Lung (tissue), 12 donors: Measurements from ENCODE around the gene FBXO34. TPM values are rescaled to one million over a fixed set of nuclear protein-coding genes. Genes with fewer than 3 reads are reported as not detected.

ENCODE experiments used
- ATAC-seq: fragments of 200-7000 bp; cut with Tn5 transposase; one replicate; pipeline ENCODE4 v1.9.1; 2020; ENCODE audit warnings: moderate number of reproducible peaks; ENCODE audit not compliant: insufficient read depth, low FRiP score
- DNase-seq, 3 donors: peaks; one replicate each; pipeline ENCODE4 v3.0.0-alpha.2; 2013 to 2017
- H3K27ac ChIP-seq, 2 donors: one replicate each; pipeline ENCODE4 v1.5.1; 2013; ENCODE audit warnings: mild to moderate bottlenecking in 2 of 2, moderate library complexity in 2 of 2, control low read depth in 1 of 2, inconsistent platforms in 1 of 2, low read depth in 1 of 2, low read length in 1 of 2
- H3K27me3 ChIP-seq, 3 donors: one replicate each; pipeline ENCODE4 v1.5.1; 2013; ENCODE audit warnings: low read length in 2 of 3; ENCODE audit not compliant: control insufficient read depth in 3 of 3, insufficient read depth in 3 of 3
- H3K36me3 ChIP-seq, 4 donors: one replicate each; pipeline ENCODE4 v1.5.1; 2013; ENCODE audit warnings: low read length in 4 of 4, mild to moderate bottlenecking in 1 of 4, moderate library complexity in 1 of 4; ENCODE audit not compliant: control insufficient read depth in 4 of 4, insufficient read depth in 4 of 4
- H3K4me1 ChIP-seq, 5 donors: one replicate each; pipeline ENCODE4 v1.5.1; 2013; ENCODE audit warnings: low read length in 5 of 5, mild to moderate bottlenecking in 2 of 5, moderate library complexity in 1 of 5; ENCODE audit not compliant: control insufficient read depth in 5 of 5, insufficient read depth in 5 of 5
- H3K4me3 ChIP-seq: one replicate; pipeline ENCODE4 v1.5.1; 2013; ENCODE audit warnings: mild to moderate bottlenecking, control low read depth, moderate library complexity
- H3K9ac ChIP-seq, 2 donors: one replicate each; pipeline ENCODE4 v1.5.1; 2013; ENCODE audit warnings: low read length in 2 of 2, control low read depth in 1 of 2; ENCODE audit not compliant: insufficient read depth in 1 of 2
- H3K9me3 ChIP-seq, 4 donors: one replicate each; pipeline ENCODE4 v1.5.1; 2013; ENCODE audit warnings: low read length in 3 of 4, mild to moderate bottlenecking in 1 of 4, moderate library complexity in 1 of 4; ENCODE audit not compliant: control insufficient read depth in 4 of 4, insufficient read depth in 3 of 4
- WGBS, 2 donors: extraction: QIAGEN DNeasy Blood & Tissue Kit; methylation state at CpG; one replicate each; pipeline ENCODE4 v1.1.7; 2013; 5-methylcytosine and 5-hydroxymethylcytosine counted together
- polyA plus RNA-seq, 2 donors: library from polyadenylated mRNA; stranded (reverse); fragments of 200-250 nt; gene quantifications; one replicate each; pipeline ENCODE4 v1.2.1, GENCODE V29; 2013
- total RNA-seq, 2 donors: library from RNA; depleted of rRNA in 1 of 2; stranded (reverse); fragments of >200 nt in 1 of 2; gene quantifications; one replicate each; pipeline ENCODE4 v1.2.1, GENCODE V29; 2014 to 2021
- TF ChIP-seq, protein P1 (sequence below): IDR thresholded peaks from 2 replicates; pipeline ENCODE4 v1.5.1; 2012; ENCODE audit warnings: mild to moderate bottlenecking; ENCODE audit errors: control extremely low read depth, extremely low read depth
- donor health status: control.
- donor health status: control.
- donor health status: Bipolar disorder and iron deficiency.
- donor health status: healthy.
- donor health status: DM: yes; HTN: yes; CAD: no.

FBXO34 gene
- total and polyA plus RNA-seq, 4 donors, result 14.0 to 59.4 (median 22.2) TPM

DNA sequence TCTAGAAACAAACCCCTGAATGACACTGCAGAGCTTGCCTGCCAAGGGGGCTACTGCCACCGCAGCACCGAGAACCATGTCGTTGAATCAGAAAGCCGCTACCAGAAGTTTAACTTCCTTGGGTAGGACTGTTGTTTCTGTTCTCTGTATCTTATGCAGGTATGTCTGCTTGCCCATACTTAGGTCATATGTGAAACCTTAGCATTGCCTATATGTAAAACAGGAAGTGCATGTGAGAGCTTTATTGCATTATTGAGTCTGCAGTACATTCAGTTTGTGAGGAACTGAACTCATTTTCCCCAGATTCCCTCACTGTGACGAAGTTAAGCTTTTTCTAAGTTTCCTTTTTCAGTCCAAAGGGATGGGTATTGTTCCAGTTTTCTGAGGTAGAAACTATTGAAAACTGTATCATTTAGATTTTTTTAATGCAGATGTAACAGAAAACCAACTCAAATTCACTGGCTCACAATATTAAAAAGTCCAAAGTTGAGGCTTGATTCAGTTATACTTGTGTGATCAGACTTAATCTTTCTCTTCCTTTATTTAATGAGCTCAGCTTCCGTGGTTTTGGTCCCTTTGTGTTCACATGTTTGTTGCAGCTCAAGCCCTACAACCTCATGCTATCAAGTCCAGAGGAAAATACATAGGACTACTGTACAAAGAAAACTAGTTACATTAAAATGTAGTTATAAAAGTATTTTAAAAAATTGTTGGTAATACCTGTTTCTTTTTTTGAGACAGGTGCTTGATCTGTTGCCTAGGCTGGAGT lies 6.9 kb downstream of the FBXO34 start:
- peaks cover 0 to 3% (median under 1%) of the 10 kb centered on the region in 4 donors for H3K36me3 ChIP-seq
- no peaks in the 10 kb centered on the region for H3K27me3 ChIP-seq
- TF ChIP-seq, protein P1, sequence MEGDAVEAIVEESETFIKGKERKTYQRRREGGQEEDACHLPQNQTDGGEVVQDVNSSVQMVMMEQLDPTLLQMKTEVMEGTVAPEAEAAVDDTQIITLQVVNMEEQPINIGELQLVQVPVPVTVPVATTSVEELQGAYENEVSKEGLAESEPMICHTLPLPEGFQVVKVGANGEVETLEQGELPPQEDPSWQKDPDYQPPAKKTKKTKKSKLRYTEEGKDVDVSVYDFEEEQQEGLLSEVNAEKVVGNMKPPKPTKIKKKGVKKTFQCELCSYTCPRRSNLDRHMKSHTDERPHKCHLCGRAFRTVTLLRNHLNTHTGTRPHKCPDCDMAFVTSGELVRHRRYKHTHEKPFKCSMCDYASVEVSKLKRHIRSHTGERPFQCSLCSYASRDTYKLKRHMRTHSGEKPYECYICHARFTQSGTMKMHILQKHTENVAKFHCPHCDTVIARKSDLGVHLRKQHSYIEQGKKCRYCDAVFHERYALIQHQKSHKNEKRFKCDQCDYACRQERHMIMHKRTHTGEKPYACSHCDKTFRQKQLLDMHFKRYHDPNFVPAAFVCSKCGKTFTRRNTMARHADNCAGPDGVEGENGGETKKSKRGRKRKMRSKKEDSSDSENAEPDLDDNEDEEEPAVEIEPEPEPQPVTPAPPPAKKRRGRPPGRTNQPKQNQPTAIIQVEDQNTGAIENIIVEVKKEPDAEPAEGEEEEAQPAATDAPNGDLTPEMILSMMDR, result no peak
- H3K9ac ChIP-seq, result no peak overlapping the region
- no peak overlapping the region for H3K4me3 ChIP-seq
- no peak overlapping the region for H3K27ac ChIP-seq
- DNase-seq (no peak), ATAC-seq (no peak)
- H3K4me1 ChIP-seq, result peaks cover 4 to 34% (median 9%) of the 10 kb centered on the region in 5 donors
- H3K9me3 ChIP-seq, result no peaks in the 10 kb centered on the region
- WGBS, 2 donors, result 38 to 47% methylated on average over 6 of the region's 6 CpGs

DNA sequence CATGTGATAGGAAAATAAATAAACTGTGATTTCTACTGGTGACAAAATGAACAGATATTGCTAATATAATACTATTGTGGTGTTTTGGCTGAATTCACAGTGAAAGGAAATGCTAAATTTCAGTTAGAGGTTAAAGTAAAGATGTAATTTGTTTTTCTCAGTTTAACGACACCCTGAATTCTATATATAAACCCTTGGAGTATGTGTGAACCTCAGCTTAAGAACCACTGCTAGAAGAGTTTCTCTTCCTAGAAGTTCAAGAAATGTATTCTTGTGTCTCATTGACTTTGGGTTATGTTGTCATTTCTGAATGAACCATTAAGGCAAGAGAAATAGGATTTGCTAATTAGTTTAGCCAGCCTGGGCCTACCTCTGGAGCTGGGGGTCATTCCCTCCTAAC lies 8.2 kb downstream of the FBXO34 start:
- no peak for ATAC-seq
- no peak overlapping the region for H3K27ac ChIP-seq
- TF ChIP-seq, protein P1, result no peak
- no peak for DNase-seq
- H3K27me3 ChIP-seq, result no peaks in the 10 kb centered on the region
- no peak overlapping the region for H3K4me3 ChIP-seq
- WGBS, 2 donors, result 90 to 94% methylated on average over 1 of the region's 1 CpG
- H3K36me3 ChIP-seq, result peaks cover 0 to 3% (median under 1%) of the 10 kb centered on the region in 4 donors
- no peak overlapping the region for H3K9ac ChIP-seq
- H3K4me1 ChIP-seq, result peaks cover 0 to 34% (median 7%) of the 10 kb centered on the region in 5 donors
- no peaks in the 10 kb centered on the region for H3K9me3 ChIP-seq

DNA sequence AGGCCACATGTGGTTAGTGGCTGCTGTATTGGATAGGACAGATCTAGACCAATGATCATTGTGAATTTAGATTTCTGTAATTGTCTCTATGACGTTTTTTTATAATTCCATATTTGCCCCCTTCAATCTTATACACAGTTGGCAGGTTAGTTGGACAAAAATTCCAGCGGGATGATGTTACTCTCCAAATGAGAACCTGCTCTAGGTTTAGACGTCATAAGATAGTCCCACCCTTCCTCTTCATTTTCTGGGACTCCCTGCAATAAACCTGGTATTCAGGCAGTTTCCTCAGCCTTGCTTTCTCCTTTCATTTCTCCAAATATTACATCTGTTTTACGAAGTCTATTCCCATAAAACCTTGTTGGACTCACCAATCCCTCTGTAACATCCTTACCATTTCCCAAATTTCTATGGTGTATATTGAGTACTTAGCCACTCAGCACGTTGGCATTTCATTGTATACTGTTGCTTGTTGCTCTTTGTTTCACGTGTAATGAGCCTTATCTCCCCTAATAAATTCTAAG lies 10.2 kb downstream of the FBXO34 start:
- TF ChIP-seq, protein P1, result no peak
- H3K4me3 ChIP-seq, result no peak overlapping the region
- peaks cover 0 to 41% (median 1%) of the 10 kb centered on the region in 5 donors for H3K4me1 ChIP-seq
- no peak overlapping the region for H3K9ac ChIP-seq
- no peaks in the 10 kb centered on the region for H3K27me3 ChIP-seq
- H3K27ac ChIP-seq, result no peak overlapping the region
- peaks cover 0 to 3% (median under 1%) of the 10 kb centered on the region in 4 donors for H3K36me3 ChIP-seq
- DNase-seq, result no peak
- WGBS, 2 donors, result 75 to 81% methylated on average over 6 of the region's 6 CpGs
- no peaks in the 10 kb centered on the region for H3K9me3 ChIP-seq
- ATAC-seq, result no peak
